ENCODE data around the gene EIF4A2. TPM values are rescaled to one million over a fixed set of nuclear protein-coding genes. Genes with fewer than 3 reads are reported as not detected.
"Not testable (repeated sequence)": the region's sequence is repeated elsewhere in the genome, so short reads cannot be mapped to it uniquely, and the experiment has no call there.

EIF4A2 gene
- total RNA-seq, 2 donors from 2014 or later: 266 to 346 TPM

DNA sequence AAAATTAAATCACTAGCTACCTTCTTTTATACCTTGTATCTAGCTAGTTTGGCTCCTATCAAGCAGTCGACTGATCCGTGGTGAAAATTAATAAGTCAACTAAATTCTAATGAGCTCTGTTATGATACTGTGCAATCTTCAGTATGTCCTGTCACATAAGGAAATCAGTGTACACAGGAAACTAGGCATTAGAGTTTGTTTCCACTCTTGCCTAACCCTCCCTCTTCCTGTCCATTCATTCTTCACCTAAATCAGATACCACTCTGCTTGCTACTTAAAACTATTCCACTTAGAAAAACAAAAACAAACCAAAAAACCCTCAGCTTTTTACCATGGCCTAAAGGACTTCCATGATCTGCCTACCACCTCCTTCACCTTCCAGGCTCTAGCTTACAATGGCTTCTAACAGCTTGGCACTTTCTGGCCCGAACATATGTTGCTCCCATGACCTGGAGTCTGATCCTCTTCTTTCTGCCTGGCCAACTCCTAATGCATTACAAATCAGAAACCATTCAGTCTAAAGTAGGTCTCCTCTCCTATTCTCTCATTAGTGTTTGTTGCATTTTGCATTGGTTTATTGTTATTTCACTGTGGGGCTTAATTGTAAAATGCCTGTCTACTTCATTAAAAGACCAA lies 15.0 kb downstream of the EIF4A2 start:
- Mint-ChIP-seq H3K9me3 (no peaks in the 10 kb centered on the region), H3K4me3 (no peak overlapping the region), H3K27me3 (no peaks in the 10 kb centered on the region), H3K4me1 (peaks cover 19% of the 10 kb centered on the region), H3K36me3 (ENCODE audit: low read depth) (peaks cover 99% of the 10 kb centered on the region), H3K27ac (no peak overlapping the region)
- ATAC-seq (replicated peaks): no peak

DNA sequence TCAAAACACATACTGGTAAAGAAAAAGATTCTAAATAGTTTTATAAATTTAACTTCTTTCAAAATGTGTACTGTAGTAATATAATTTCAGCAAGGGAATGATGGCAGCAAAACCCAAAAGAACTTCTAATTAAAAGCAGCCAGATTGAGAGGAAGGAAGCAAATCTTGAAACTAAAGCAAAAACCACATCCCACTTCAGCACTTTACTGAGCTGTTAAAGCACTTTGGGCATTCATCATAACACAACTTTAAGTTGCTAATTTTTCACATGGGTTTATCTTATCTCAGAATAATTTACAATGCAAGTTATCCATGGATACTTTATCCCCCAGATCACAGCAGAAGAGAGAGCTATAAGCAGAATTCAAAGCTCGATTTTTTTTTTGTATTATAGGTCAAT lies 16.9 kb downstream of the EIF4A2 start:
- Mint-ChIP-seq H3K4me3 (peak overlapping the region; percentile 40), H3K4me1 (peaks cover 19% of the 10 kb centered on the region), H3K36me3 (ENCODE audit: low read depth) (peaks cover 99% of the 10 kb centered on the region), H3K27ac (peak overlapping the region; percentile 32), H3K27me3 (no peaks in the 10 kb centered on the region), H3K9me3 (no peaks in the 10 kb centered on the region)
- no peak for ATAC-seq (replicated peaks)

DNA sequence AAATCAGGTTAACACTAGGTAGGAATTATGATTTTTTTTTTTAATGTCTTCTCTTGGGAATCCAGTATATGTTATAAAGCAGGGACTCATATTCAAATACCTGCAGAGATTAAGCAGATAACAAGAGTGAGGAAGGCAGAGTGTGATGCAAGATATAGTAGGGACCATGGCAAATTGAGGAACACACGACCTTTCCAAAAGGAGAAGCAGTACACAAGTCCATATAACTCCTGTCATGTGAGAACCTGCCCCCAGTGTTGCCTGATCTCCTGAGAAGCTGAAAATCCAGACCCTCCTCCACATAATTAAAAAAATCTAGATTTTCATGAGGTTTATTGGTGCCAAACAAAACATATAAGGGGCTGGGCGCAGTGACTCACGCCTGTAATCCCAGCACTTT lies 19.3 kb downstream of the EIF4A2 start:
- H3K9me3 Mint-ChIP-seq: no peaks in the 10 kb centered on the region
- no peak for ATAC-seq (replicated peaks)
- peaks cover 26% of the 10 kb centered on the region for H3K4me1 Mint-ChIP-seq
- H3K4me3 Mint-ChIP-seq: no peak overlapping the region
- H3K36me3 Mint-ChIP-seq (ENCODE audit: low read depth): peaks cover 81% of the 10 kb centered on the region
- H3K27me3 Mint-ChIP-seq: no peaks in the 10 kb centered on the region
- H3K27ac Mint-ChIP-seq: no peak overlapping the region

GRCh38 chr3:186803447-186803846 lies 20.1 kb downstream of the EIF4A2 start:
- not testable (repeated sequence) for H3K4me3 Mint-ChIP-seq; H3K27me3 Mint-ChIP-seq; H3K27ac Mint-ChIP-seq; H3K9me3 Mint-ChIP-seq; ATAC-seq (replicated peaks)
- Mint-ChIP-seq H3K4me1 (peaks cover 23% of the 10 kb centered on the region), H3K36me3 (ENCODE audit: low read depth) (peaks cover 73% of the 10 kb centered on the region)

- peak; percentile 95 for ATAC-seq (replicated peaks)
- Mint-ChIP-seq H3K4me1 (peaks cover 6% of the 10 kb centered on the region), H3K27me3 (no peaks in the 10 kb centered on the region), H3K36me3 (ENCODE audit: low read depth) (peaks cover 44% of the 10 kb centered on the region), H3K27ac (peak within 1 kb of the TSS; percentile 88), H3K4me3 (peak within 1 kb of the TSS; percentile 88), H3K9me3 (no peaks in the 10 kb centered on the region)
Measured at GRCh38 chr3:186806089-186807055, 23.0 kb downstream of the EIF4A2 start, which contains the start of gene RFC4. Gene RFC4, minus strand, starts transcription at chr3:186806482. Its CDS starts 1,769 bp downstream, at chr3:186804713.

DNA sequence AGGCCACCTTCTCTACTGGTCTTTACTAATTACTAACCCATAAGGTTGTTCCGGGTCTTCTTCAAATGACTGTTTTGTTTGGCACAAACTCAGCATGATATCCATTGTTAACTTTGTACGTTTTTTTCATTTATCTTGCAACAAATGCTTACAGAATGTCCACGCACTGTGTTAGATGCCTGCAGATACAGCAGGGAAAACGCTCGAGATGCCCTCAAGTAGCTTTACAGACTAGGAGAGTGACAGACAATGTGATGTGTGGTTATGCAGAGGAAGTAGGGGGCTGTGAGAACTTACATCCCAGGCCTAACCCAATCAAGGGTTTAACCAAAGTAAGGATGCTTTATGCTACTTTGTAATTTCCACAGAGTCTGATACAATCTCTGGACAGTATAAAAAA lies 23.9 kb downstream of the EIF4A2 start:
- no peaks in the 10 kb centered on the region for H3K27me3 Mint-ChIP-seq
- no peaks in the 10 kb centered on the region for H3K9me3 Mint-ChIP-seq
- no peak for ATAC-seq (replicated peaks)

DNA sequence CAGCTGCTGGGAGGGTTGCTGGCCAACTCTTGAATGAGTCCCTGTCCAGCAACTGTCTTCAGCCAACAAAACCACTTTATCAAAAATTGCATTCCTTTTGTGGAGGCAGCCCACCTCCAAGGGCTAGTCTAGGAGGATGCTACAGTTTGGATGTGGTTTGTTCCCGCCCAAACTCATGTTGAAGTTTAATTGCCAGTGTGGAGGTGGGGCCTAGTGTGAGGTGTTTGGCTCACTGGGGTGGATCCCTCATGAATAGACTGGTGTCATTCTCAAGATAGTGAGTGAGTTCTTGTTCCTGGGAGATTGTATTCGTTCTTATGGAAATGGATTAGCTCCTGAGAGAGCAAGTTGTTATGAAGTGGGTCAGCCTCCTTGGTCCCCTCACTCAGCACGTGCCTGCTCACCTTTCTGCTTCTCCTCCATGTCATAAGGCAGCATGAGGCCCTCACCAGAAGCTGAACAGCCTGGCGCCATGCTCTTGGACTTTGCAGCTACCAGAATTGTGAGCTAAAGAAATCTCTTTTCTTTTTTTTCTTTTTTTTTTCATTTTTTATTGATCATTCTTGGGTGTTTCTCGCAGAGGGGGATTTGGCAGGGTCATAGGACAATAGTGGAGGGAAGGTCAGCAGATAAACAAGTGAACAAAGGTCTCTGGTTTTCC lies 27.1 kb downstream of the EIF4A2 start:
- H3K9me3 Mint-ChIP-seq: no peaks in the 10 kb centered on the region
- peaks cover 3% of the 10 kb centered on the region for H3K36me3 Mint-ChIP-seq (ENCODE audit: low read depth)
- no peak for ATAC-seq (replicated peaks)
- no peak overlapping the region for H3K4me3 Mint-ChIP-seq
- H3K27me3 Mint-ChIP-seq: no peaks in the 10 kb centered on the region
- no peak overlapping the region for H3K27ac Mint-ChIP-seq
- peaks cover 6% of the 10 kb centered on the region for H3K4me1 Mint-ChIP-seq

More for the DNA sequence above, 23.9 kb downstream of the EIF4A2 start:
- peak overlapping the region; percentile 88 for H3K4me3 Mint-ChIP-seq
- H3K36me3 Mint-ChIP-seq (ENCODE audit: low read depth): peaks cover 36% of the 10 kb centered on the region
- H3K27ac Mint-ChIP-seq: peak overlapping the region; percentile 88
- peaks cover 6% of the 10 kb centered on the region for H3K4me1 Mint-ChIP-seq

DNA sequence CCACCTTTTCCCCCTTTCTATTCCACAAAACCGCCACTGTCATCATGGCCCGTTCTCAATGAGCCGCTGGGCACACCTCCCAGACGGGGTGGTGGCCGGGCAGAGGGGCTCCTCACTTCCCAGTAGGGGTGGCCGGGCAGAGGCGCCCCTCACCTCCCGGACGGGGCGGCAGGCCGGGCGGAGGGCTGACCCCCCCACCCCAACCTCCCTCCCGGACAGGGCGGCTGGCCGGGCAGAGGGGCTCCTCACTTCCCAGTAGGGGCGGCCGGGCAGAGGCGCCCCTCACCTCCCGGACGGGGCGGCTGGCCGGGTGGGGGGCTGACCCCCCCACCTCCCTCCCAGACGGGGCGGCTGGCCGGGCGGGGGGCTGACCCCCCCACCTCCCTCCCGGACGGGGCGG lies 27.9 kb downstream of the EIF4A2 start:
- not testable (repeated sequence) for H3K4me3 Mint-ChIP-seq; ATAC-seq (replicated peaks); H3K27me3 Mint-ChIP-seq; H3K36me3 Mint-ChIP-seq (ENCODE audit: low read depth); H3K27ac Mint-ChIP-seq; H3K9me3 Mint-ChIP-seq; H3K4me1 Mint-ChIP-seq

- ATAC-seq (replicated peaks): no peak
- H3K4me1 Mint-ChIP-seq: peaks cover 4% of the 10 kb centered on the region
- H3K27me3 Mint-ChIP-seq: no peaks in the 10 kb centered on the region
- no peaks in the 10 kb centered on the region for H3K36me3 Mint-ChIP-seq (ENCODE audit: low read depth)
- H3K4me3 Mint-ChIP-seq: no peak overlapping the region
- H3K27ac Mint-ChIP-seq: no peak overlapping the region
- H3K9me3 Mint-ChIP-seq: no peaks in the 10 kb centered on the region
Measured at GRCh38 chr3:186814100-186814499, 30.7 kb downstream of the EIF4A2 start.

DNA sequence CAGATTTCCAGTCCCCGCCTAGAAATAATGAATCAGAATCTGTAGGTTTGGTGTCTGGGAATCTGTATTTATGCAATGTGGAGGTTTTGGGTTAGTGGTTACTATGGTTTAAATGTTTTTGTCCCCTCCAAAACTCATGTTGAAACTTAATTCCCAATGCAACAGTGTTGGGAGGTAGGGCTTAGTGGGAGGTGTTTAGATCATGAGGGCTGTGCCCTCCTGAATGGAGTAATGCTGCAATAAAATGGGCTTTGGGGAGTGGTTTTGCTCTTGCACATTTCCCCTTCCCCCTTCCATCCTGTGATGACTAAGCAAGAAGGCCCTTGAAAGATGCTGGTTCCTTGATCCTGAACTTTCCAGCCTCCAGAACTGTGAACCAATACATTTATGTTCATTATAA lies 32.1 kb downstream of the EIF4A2 start:
- H3K9me3 Mint-ChIP-seq: no peaks in the 10 kb centered on the region

GRCh38 chr3:186818516-186818915 lies 35.1 kb downstream of the EIF4A2 start:
- Mint-ChIP-seq H3K4me3 (no peak overlapping the region), H3K4me1 (peaks cover 4% of the 10 kb centered on the region), H3K36me3 (ENCODE audit: low read depth) (no peaks in the 10 kb centered on the region), H3K27me3 (no peaks in the 10 kb centered on the region), H3K27ac (no peak overlapping the region), H3K9me3 (no peaks in the 10 kb centered on the region)
- no peak for ATAC-seq (replicated peaks)

More for the DNA sequence above, 32.1 kb downstream of the EIF4A2 start:
- Mint-ChIP-seq H3K4me3 (no peak overlapping the region), H3K36me3 (ENCODE audit: low read depth) (no peaks in the 10 kb centered on the region), H3K27me3 (no peaks in the 10 kb centered on the region), H3K4me1 (peaks cover 4% of the 10 kb centered on the region), H3K27ac (no peak overlapping the region)
- ATAC-seq (replicated peaks): no peak

DNA sequence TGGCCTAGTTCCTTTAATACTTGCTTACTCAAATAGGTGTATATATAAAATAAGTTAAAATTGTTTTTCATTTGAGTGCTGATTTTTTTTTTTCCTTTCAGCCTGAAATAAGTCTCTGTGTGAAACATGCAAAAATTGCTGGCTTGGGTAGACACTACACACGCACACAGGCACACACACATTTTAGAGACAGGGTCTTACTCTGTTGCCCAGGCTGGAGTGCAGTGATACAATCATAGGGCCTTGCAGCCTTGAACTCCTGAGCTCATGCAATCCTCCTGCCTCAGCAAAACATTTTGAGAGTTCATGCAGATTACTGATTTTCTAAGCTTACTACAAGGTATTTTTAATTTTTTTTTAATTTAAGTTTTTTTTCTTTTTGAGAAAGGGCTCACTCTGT lies 35.6 kb downstream of the EIF4A2 start:
- peaks cover 4% of the 10 kb centered on the region for H3K4me1 Mint-ChIP-seq

DNA sequence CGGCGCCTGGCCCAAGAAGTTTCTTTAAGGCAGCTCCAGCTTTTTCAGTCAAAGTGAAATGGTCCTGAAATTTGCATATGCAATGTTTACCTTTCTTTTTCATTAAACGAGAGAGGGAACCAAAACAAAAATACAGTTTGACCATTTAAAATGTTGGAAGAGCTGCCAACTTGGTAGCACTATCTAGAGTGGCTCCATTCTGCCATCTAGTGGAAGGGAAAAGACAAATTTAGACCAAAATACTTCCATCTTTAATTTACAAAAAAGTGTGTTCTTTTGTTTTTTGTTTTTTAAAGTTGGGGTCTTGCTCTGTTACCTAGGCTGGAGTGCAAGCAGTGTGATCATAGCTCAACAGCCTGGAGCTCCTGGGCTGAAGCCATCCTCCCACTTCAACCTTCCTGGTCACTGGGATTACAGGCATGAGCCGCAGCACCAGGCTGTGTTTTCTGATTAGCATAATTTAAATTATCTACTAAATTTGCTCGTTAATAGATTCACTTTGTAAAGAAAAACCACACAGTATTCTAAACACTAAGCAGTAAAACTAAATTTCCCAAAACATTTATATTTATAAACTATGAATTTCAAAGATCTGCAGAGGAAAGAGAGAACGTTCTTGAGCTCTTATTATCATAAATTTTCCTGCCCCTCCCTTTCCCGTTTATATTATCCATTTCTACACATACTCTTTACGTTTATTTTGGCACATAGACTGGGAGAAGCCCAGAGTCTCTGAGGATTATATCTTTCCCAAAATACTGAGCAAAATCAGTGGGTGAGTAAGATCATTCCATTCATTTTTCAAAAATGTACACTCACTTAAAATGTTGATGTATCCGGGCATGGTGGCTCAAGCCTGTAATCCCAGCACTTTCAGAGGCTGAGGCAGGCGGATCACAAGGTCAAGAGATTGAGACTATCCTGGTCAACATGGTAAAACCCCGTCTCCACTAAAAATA lies 38.3 kb downstream of the EIF4A2 start:
- Mint-ChIP-seq H3K9me3 (no peaks in the 10 kb centered on the region), H3K27me3 (peaks cover 4% of the 10 kb centered on the region), H3K4me1 (peaks cover 15% of the 10 kb centered on the region), H3K27ac (no peak overlapping the region), H3K4me3 (no peak overlapping the region), H3K36me3 (ENCODE audit: low read depth) (no peaks in the 10 kb centered on the region)
- peak; percentile 37 for ATAC-seq (replicated peaks)

More for the DNA sequence above, 35.6 kb downstream of the EIF4A2 start:
- H3K27me3 Mint-ChIP-seq: no peaks in the 10 kb centered on the region
- H3K9me3 Mint-ChIP-seq: no peaks in the 10 kb centered on the region
- H3K4me3 Mint-ChIP-seq: no peak overlapping the region
- H3K27ac Mint-ChIP-seq: no peak overlapping the region
- ATAC-seq (replicated peaks): no peak
- H3K36me3 Mint-ChIP-seq (ENCODE audit: low read depth): no peaks in the 10 kb centered on the region

GRCh38 chr3:186822388-186822759 lies 39.0 kb downstream of the EIF4A2 start:
- H3K27ac Mint-ChIP-seq; H3K27me3 Mint-ChIP-seq; H3K4me3 Mint-ChIP-seq; H3K9me3 Mint-ChIP-seq; H3K36me3 Mint-ChIP-seq (ENCODE audit: low read depth); ATAC-seq (replicated peaks): not testable (repeated sequence)
- H3K4me1 Mint-ChIP-seq: peaks cover 15% of the 10 kb centered on the region
